UCSD-AML1 (cell line): Measurements from ENCODE around the gene SPTBN5.
A peak's percentile ranks its signal among the peaks of the same experiment; 100 is the strongest.

ENCODE experiments used
- DNase-seq: peaks from one replicate; lab custom pipeline; 2025; ENCODE audit not compliant: unreplicated experiment; lab: John Stamatoyannopoulos, UW

The SPTBN5 gene

DNA sequence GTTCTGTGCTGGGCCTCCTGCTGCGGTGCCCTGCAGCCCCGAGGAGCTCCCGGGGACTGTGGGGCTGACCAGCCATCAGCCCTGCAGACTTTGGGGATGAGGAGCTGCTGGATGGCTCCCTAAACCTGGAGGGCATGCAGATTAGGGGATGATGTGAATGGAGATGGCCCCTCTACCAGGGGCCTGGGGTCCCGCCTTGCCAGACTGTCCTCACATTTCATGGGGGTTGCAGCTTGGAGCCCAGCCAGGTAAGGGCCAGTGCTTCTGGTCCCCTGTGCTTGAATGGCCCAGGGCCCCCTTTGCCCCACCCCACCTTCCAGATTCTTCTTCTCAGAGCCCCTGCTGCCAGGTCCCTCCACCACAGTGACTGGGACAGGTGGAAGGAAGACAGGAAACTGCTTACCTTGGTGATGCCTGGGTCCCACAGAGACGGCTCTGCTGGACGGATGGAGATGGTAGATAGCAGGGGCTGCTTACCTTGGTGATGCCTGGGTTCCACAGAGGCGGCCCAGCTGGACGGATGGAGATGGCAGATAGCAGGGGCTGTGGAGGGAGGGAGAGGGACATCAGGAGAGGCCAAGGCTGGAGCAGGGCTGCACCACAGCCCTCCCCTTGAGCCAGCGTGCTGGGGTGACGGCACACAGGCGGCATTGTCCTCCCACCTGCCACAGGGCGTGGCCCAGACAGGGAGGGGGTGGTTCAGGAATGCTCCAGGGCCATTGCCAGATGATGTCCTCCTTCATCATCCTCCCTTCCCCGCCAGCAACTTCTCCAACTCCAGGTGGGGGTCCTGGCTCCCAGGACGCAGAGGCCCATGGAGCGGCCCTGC is at the start of gene SPTBN5:
Gene SPTBN5 (minus strand): TSS at position 632 of the 829 bp plus-strand sequence. CDS start 556 bp downstream, at position 76.
- DNase-seq, result no peak

DNA sequence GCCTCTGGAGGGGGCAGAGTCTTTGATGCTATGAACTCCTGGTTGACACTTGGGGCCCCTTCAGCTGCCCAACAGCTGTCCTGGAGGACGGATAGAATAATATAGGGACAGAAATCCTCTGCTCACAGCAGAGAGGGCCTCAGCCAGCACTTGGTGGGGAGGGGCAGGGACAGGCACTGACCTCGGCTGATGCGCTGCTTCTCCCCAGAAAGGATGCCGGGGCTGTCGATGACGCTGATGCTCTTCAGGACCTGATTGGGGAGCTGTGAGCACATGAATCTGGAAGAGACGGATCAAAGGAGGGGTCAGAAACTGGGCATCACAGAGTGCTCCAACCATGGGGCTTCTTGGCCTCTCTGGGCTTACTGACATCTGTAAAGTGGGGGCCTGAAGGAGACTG is 49.0 kb upstream of the SPTBN5 start:
- DNase-seq, result no peak

DNA sequence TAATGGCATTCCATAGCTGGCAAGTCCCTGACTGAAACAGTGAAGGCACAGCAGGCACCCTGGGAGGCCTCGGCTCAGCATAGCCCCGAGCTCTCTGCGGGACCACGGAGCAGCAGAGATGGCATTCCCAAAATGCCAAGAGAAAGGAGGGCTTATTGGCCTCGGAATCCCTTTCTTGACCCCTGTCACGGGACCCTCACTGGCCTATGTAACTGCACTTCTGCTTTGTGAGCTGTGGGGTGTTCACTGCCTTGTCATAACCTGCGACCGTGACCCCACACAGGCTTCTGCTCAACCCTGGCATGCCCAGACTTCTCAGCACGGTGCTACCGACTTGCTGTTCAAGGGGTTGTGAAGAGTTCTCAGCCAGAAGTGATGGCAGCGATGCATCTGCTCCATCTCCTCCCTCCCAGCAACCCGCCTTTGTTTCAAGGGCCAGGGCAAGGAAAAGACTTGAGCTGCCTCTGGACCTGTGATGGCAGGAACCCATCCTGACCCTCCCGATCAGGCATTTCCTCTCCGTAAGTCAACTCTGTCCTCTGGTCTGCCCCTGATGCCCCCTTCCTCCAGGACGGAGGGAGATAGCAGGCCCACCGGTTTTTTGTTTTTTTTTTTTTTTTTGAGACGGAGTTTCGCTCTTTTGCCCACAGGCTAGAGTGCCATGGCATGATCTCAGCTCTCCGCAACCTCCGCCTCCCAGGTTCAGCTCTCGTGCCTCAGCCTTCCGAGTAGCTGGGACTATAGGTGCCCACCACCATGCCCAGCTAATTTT is 48.0 kb upstream of the SPTBN5 start:
- no peak for DNase-seq

DNA sequence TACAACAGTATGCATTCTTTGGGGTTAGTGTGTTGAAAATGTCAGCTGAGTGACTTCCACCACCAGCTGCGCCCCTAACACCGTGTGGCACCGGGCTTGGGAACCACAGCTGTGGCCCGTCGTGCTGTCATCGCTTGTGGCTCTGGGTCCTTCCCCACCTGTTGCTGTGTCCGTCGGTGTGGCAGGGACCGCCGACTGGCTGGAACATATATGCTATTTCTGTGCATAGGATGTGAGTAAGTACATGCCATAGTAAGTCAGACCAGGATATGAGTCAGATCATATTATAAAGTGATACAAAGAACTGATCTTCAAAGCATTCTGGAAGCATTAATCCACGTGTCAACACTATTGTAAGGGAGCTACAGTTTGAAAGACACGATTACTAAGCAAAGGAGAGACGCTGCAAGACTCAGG is 46.6 kb upstream of the SPTBN5 start:
- peak; percentile 26 for DNase-seq

DNA sequence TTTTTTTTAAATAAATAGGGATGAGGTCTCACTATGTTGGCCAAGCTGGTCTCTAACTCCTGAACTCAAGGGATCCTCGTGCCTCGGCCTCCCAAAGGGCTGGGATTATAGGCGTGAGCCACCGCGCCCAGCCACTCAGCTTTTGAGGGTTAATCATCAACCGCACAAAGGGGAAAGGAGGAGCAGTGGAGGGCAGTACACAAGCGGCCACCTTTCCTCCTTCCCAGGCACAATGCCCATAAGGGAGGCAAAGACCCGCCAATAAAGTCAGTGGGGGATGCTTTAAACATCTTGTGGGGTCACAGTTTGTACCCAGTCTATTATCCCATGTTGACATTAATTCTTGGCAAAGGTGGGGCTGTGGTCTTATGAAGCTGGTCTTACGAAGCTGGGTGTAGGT is 46.1 kb upstream of the SPTBN5 start:
- DNase-seq, result no peak

DNA sequence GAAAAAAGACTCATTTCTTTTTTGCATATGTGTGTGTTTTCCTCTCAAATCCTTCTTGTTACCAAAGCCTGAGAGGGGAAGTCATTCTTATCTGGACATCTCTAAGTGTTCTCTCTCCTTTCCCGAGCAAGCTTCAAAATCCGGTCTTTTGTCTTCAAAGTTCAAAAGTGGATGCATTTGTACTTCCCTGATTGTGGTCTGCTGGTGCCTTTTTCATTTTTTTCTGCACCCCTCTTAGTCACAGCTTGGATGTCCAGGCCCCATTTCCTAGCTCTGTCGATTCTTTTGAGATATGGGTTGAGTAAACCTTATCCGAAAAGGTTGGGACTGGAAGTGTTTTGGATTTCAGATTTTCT is 43.7 kb upstream of the SPTBN5 start:
- DNase-seq, result no peak

DNA sequence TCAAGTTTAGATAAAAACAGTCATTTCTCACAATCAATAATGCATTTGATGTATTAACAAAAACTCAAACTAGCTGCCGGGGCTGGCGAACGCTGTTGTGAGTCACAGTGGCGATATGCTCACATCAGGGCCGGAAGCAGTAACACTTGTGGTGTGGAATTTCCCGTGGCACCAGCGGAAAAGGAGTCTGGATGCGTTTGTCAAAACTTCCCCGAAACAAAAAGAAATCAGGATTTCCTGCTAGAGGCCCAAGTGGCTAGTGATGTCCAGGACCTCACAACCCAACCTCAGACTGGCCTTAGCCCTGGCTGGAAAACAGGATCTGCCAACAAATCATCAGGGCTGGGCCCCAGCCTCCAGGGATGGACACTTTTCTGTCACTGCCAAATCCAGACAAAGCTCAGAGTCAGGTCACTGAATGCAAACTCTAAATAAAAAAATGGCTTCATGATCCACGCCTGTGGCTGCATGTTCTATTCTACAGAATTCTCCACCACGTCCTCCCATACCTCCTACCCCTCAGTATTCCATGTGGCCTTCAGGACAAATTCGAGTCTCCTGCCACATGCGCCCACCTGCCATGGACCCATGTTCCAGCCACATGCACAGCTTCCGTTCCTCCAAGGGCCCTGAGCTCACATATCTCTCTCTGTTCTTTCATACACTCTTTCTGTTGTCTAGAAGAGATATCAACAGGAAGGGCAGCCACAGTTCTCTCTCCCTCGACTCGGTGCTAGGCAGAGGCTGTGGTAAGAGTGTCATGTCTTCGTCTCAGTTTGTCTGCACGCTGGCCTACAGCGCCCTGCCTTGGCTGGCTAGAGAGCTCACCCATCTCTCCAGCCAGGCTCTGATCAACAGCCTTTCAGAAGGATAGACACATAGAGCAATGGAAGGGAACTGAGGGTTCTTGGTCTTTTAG is 43.1 kb upstream of the SPTBN5 start:
- peak; percentile 81 for DNase-seq

DNA sequence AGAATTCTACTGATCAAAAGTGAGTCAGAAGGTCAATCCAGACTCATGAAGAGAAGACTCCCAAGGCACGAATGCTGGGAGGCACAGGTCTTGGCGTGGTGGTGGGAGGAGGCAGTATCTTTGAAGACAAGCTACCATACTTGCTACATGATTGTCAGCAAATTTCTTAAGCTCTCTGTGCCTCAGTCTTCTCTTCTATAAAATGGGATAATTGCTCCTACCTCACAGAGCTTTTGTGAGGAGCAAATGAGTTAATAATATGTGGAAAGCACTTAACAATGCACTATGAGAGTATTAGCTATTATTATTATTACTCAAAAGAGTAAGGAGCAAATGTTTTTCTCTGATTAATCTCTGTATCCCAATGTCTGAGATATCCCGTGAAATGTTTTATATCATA is 42.3 kb upstream of the SPTBN5 start:
- DNase-seq, result no peak

DNA sequence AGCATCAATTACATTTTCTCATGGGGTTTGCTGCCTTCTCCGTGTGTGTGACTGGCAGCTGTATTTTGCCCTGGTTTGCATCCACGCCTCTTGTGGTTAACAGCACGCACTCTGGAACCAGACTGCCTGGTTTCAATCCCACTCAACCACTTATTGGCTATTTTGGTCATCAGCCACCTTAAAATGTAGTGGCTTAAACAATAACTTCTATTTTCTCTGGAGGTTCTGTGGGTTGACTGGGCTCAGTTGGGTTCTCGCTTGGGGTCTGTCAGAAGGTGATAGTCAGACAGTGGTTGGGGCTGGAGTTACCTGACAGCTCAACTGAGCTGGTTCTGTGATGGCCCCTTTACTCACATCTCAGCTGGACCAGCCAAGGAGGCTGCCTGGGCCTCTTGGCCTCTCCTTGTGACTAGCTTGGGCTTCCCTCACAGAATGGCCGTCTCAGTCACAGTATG is 41.7 kb upstream of the SPTBN5 start:
- no peak for DNase-seq

DNA sequence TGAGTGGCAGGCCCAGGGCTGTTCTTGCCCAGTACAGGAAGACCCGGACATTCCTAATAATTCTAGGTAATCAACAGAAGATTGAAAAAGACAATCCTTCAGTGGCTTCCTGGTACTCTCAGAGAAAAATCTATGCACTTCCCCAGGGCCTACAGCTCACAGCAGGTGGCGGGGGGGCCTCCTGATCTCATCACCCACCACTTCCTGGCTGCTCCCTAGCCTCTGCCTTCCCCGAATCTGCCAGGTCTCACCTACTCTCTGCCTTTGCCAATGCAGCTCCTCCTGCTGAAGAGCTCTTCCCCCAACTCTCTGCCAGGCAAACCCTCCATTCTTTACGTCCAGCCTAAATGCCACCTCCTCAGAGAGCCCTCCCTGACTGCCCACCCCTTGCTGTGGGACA is 41.0 kb upstream of the SPTBN5 start:
- peak; percentile 58 for DNase-seq

DNA sequence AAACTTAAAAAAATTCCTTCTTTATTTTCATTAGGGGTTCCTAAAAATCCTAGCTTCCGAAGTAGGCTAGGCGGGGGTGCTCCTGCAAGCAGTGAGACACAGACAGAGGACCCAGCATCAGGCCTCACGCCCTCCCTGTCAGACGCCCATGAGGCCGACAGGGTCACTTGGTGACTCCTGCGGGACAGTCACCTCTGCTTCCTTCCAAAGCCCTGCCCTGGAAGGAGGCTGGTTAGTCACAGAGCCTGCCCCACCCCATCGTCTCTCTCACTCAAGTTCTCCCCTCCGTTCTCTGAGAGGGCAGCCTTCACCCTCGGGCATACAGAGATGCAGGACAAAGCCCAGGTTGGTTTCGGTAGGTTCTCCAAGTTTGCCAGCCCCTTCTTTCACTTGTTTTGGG is 39.9 kb upstream of the SPTBN5 start:
- no peak for DNase-seq

DNA sequence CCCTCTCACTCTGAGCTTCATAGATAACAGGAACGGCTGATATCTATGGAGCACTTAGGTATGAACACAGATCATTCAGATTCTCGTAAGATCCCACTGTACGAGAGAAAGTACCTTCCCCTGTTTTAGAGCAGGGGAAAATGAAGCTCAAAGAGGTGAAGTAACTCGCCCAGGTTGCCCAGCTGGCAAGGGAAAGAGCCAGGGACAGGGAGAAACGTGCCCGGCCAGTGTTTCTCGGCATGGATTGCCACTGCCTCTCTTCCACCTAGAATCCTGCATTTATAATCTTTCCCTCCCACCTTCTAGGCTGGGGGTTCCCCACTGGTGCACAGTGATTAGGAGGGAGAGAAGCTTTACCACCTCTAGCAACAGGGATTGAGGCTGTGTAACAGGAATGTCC is 39.5 kb upstream of the SPTBN5 start:
- DNase-seq, result no peak

DNA sequence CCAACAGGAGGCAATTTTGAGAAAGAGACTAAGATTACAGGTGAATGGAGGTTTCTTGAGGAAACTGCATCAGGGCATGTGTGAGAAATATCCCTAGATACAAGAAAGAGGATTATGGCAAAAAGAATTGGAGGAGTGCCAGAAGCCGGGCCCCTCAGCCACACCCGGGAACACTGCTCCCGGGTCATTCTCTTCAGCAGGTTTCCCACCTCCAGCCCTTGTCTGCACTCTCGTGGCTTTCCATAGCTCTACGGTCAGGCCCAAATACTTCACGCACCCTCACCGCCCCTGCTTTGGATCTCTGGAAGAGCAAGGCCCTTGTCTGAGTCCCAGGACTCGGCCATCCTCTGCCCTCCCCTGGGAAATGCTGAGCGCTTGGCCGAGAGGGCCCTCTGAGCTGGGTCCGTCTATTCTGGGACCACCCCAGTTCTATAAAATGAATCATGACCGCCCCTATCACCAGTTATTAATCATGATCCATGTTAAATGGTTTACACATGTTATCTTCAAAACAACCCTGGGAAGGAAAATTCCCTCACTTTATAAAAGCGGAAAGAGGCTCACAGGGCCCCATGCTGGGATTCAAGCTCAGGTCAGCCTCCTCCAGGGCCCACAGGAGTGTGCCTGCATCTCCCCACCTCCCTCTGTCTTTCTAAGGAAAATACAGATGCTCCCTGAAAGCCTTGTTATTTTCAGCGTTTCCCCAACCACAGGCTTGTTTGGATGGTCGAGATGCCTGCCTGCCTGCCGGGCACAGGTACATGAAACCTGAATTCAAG is 38.8 kb upstream of the SPTBN5 start:
- no peak for DNase-seq

DNA sequence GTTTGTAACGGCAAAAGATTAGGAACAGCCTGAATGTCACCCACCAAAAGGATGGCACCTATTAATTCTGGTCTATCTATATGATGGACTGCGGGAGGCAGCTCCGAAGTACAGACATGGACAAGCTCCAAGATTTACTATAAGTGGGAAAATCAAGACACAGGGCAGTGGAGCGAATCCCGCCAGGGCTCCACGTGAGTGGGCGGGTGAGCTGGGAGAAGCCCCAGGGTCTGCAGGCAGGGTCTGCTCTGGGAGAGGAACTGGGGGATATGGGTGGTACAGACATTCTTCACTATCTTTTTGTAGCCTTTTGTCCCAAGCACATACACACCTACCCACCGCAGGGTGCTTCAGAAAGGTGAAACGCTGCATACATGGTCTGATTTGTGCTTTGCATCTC is 38.2 kb upstream of the SPTBN5 start:
- DNase-seq, result no peak

DNA sequence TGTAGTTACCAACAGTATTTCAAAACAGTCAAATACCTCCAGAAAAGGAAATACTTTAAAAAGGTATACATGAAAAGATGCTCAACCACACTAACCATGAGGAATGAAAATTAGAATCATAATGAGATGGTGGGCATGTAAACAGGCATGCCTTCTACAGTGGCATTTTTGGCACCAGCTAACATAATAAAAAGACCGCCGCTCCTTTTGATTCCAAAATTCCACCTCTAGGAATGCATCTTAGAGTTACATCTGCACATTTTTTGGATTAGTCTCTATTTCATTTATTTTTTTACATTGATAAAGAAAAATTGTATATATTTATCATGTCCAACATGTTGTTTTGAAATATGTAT is 37.0 kb upstream of the SPTBN5 start:
- no peak for DNase-seq

DNA sequence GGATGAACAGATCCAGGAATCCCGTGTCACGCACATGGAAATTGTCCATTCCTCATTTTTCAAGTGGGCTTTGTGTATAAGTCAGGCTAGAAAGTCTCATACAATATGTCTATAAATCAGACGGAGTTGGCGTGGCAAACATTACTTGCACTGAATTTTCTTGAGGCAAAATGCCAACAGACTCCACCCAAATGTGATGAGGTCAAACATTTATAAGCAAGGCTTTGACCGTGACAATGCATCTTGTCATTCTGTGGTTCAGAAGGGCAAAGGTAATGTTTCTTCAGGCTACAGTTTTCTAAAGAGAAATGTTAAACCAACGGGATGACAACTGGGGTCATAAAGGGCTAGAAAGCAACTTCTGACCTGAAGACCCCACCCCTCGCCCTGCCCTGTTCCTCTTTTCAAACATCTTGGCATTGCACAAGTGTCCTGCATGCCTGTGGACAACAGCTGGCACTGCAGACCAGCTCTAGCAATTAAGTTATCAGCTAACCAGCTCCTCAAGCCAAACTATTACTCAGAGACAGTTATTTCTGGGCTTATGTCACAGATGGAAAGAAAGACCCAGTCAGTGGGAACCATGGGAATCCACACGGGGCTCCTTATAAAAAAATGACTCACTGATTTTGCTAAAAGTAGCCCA is 36.5 kb upstream of the SPTBN5 start:
- DNase-seq, result no peak

DNA sequence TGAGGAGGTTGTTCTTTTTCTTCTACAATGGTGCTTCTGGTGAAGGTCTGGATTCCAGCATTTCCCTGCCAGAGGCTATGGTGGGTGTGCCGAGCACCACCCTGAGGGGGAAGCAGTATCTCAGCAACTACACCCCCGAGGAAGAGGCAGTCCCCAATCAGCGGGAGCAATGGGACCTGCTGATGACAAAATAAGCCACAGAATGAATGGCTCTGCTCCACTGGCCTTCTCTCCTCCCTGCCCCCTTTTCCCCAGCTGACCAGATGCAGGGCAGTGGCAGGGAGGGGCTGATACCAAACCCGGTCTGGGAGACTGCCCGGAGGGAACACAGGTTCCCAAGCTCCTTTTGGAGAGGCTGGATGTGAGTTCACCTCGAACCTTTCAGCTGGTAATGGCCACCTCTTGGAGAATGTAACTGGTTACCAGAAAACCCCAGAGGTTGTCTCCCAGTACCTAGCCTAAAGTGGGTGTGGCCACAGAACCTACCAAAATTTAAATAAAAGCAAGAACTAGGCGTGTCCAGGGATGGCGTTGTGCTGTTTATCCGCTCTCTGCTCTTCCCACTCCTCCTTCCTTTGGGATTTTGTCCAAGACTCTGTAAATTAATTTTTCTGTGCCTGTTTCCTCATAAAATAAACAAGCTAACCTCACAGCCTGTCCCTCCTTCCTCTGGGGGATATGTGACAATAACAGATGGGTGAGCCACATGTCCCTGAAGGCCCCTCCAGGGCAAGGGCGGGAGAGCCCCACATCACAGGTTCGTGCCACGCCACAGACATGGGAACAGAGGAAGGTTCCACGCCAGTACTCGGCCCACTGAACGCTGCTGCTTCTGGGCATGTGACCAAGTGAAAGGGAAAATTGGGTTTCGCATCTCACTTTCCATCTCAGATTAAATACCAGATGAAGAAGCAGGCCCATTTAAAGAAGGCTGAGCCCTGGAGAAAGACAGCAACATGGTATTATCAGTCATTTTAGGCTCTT is 35.1 kb upstream of the SPTBN5 start:
- DNase-seq, result no peak

DNA sequence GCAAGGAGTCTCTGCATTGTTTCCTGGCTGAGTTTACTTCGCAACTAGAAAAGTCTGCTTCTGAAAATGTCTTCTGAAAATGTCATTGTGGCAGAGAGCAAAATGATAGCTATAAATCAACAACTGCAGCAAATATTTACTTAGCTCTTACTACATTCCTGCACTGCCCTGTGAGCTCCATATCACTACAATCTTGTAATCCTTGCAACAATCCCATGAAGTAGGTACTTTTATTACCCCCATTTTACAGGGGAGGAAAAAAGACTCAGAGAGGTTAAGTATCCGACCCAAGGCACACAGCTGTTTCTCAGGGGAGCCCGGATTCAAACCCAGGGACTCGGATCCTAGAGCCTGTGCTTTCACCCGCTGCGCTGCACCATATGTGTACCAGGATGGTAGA is 34.2 kb upstream of the SPTBN5 start:
- no peak for DNase-seq

DNA sequence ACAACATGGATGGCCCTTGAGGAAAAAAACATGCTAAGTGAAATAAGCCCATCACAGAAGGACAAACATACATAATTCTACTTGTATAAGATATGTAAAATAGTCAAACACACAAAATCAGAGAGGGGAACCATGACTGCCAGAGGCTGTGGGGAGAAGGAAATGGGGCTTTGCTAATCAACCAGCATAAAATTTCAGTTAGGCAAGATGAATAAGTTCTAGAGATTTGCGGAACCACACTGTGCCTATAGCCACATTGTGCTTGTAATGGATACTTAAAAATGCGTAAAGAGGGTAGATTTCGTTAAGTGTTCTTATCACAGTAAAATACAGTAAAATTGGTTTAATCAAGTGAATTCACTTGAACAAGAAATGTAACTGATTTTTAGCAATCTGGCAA is 33.7 kb upstream of the SPTBN5 start:
- no peak for DNase-seq
